GM12878 (cell line): ENCODE results near the gene LMBRD1.
"Not testable (repeated sequence)": the region's sequence is repeated elsewhere in the genome, so short reads cannot be mapped to it uniquely, and the experiment has no call there.

Experiments used
- CREB1 ChIP-seq: IDR thresholded peaks from 2 replicates; pipeline ENCODE4 v1.6.1; 2012; ENCODE audit warnings: low read depth, mild to moderate bottlenecking, inconsistent platforms
- ELK1 ChIP-seq: IDR thresholded peaks from 2 replicates; pipeline ENCODE4 v1.6.1; 2012; ENCODE audit warnings: low read depth, low read length, improper control_type of control experiment
- KLF5 ChIP-seq: fragments of 450-650 bp; IDR thresholded peaks from 2 replicates; pipeline ENCODE4 v1.6.1; 2014; ENCODE audit warnings: mild to moderate bottlenecking; ENCODE audit not compliant: partially characterized antibody
- POLR2AphosphoS5 ChIP-seq: IDR thresholded peaks from 2 replicates; pipeline ENCODE4 v1.6.1; 2011; ENCODE audit warnings: mild to moderate bottlenecking, low read length, inconsistent platforms
- USF2 ChIP-seq: IDR thresholded peaks from 2 replicates; pipeline ENCODE4 v1.6.1; 2011; ENCODE audit warnings: low read depth, low read length, improper control_type of control experiment, borderline replicate concordance
- YY1 ChIP-seq: IDR thresholded peaks from 2 replicates; pipeline ENCODE4 v1.6.1; 2011; ENCODE audit warnings: low read depth, mild to moderate bottlenecking, low read length
- TF ChIP-seq, protein P1 (sequence below), 3 experiments: IDR thresholded peaks in 2 of 3; conservative IDR thresholded peaks in 1 of 3; 2 replicates each; pipeline ENCODE4 v1.5.1; 2011; ENCODE audit warnings: low read depth in 3 of 3, low read length in 3 of 3, mild to moderate bottlenecking in 3 of 3, control low read depth in 2 of 3, moderate library complexity in 2 of 3, inconsistent platforms in 1 of 3, mixed read lengths in 1 of 3; ENCODE audit not compliant: control insufficient read depth in 2 of 3, insufficient read depth in 1 of 3; ENCODE audit errors: extremely low read depth in 1 of 3

GRCh38 chr6:69787436-69787835 lies 9.4 kb downstream of the LMBRD1 start:
- TF ChIP-seq CREB1, POLR2AphosphoS5, ELK1, KLF5, YY1, USF2: not testable (repeated sequence)
- TF ChIP-seq, protein P1, sequence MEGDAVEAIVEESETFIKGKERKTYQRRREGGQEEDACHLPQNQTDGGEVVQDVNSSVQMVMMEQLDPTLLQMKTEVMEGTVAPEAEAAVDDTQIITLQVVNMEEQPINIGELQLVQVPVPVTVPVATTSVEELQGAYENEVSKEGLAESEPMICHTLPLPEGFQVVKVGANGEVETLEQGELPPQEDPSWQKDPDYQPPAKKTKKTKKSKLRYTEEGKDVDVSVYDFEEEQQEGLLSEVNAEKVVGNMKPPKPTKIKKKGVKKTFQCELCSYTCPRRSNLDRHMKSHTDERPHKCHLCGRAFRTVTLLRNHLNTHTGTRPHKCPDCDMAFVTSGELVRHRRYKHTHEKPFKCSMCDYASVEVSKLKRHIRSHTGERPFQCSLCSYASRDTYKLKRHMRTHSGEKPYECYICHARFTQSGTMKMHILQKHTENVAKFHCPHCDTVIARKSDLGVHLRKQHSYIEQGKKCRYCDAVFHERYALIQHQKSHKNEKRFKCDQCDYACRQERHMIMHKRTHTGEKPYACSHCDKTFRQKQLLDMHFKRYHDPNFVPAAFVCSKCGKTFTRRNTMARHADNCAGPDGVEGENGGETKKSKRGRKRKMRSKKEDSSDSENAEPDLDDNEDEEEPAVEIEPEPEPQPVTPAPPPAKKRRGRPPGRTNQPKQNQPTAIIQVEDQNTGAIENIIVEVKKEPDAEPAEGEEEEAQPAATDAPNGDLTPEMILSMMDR (IDR thresholded peaks at IDR 0.05 in 2 of 3, conservative IDR thresholded peaks at IDR 0.05 in 1 of 3; ENCODE audit: control insufficient read depth in 2 of 3, extremely low read depth in 1 of 3, insufficient read depth in 1 of 3, low read depth in 3 of 3, low read length in 3 of 3), result not testable (repeated sequence)
